Measurements from ENCODE around the gene BGLAP. TPM values are rescaled to one million over a fixed set of nuclear protein-coding genes. Genes with fewer than 3 reads are reported as not detected.

The BGLAP gene
- total RNA-seq, 4 donors from 2014 or later: 0.82 to 5.0 TPM; not detected in 2

- ATAC-seq (ENCODE audit: low FRiP score) (no peak), DNase-seq (ENCODE audit: low spot score) (no peak)
- TF ChIP-seq CTCF (IDR thresholded peaks at IDR 0.05): no peak
Observed at GRCh38 chr1:156246241-156246780, 4.3 kb downstream of the BGLAP start.

GRCh38 chr1:156246781-156247459 lies 4.9 kb downstream of the BGLAP start:
- ATAC-seq (ENCODE audit: low FRiP score) (no peak), DNase-seq (ENCODE audit: low spot score) (no peak)
- no peak for TF ChIP-seq CTCF (IDR thresholded peaks at IDR 0.05)

GRCh38 chr1:156247460-156248322 lies 5.7 kb downstream of the BGLAP start, which contains the start of gene PAQR6:
Gene PAQR6, minus strand, starts transcription at chr1:156248056. Its CDS starts 1,325 bp downstream, at chr1:156246731.
- no peak for TF ChIP-seq CTCF (IDR thresholded peaks at IDR 0.05)
- ATAC-seq (ENCODE audit: low FRiP score) (no peak), DNase-seq (ENCODE audit: low spot score) (no peak)

GRCh38 chr1:156248323-156248683 lies 6.3 kb downstream of the BGLAP start:
- ATAC-seq (ENCODE audit: low FRiP score): no peak
- TF ChIP-seq CTCF (IDR thresholded peaks at IDR 0.05): no peak
- no peak for DNase-seq (ENCODE audit: low spot score)

- DNase-seq (ENCODE audit: low spot score): no peak
- ATAC-seq (ENCODE audit: low FRiP score): no peak
- TF ChIP-seq CTCF (IDR thresholded peaks at IDR 0.05): no peak
Observed at GRCh38 chr1:156249593-156249992, 7.6 kb downstream of the BGLAP start.

GRCh38 chr1:156251527-156251926 lies 9.5 kb downstream of the BGLAP start:
- no peak for ATAC-seq (ENCODE audit: low FRiP score)

More at GRCh38 chr1:156251527-156251926, 9.5 kb downstream of the BGLAP start:
- TF ChIP-seq CTCF (IDR thresholded peaks at IDR 0.05): no peak
- DNase-seq (ENCODE audit: low spot score): no peak

Data from omental fat pad (tissue), 4 donors.